Inferior parietal cortex (tissue), 1 donor: ENCODE data around the gene WDR45B.
"Not testable (repeated sequence)": the region's sequence is repeated elsewhere in the genome, so short reads cannot be mapped to it uniquely, and the experiment has no call there.

Experiments
- DNase-seq: peaks from one replicate; pipeline ENCODE4 v3.0.0-alpha.2; 2016; ENCODE audit errors: extremely low spot score

Gene WDR45B

DNA sequence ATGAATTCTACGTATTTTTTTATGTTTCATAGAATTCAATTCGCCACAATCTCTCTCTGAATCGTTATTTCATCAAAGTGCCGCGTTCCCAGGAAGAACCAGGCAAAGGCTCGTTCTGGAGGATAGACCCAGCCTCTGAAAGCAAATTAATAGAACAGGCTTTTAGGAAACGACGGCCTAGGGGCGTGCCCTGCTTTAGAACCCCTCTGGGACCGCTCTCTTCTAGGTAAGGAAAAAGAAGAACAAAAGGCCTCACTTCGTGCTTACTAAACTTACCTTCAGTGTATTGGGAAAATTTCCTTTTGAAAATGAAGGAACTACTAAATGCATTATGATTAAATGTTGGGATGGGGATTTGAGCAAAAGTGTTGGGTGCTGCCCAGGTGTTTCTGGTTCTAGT, 65.5 kb downstream of the WDR45B start:
- no peak for DNase-seq

DNA sequence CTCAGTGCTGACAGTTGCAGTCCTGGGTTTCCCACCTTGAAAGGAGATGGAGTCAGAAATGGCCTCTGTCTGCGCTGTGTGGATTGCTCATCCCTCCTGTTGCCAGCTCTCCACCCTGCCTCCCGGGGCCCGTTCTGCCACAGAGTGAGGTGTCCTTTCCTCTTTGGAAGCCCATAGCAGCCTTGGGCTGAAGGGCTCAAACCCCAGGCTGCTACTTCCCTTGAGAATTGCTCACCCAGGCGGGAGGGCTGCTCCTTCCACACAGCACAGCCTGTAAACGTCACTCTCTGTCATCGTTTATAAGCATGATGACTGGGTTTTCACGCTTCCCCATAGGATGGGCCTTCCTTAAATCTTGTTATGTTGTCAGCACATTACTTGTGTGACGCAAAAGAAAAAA, 66.0 kb downstream of the WDR45B start:
- DNase-seq, result no peak

DNA sequence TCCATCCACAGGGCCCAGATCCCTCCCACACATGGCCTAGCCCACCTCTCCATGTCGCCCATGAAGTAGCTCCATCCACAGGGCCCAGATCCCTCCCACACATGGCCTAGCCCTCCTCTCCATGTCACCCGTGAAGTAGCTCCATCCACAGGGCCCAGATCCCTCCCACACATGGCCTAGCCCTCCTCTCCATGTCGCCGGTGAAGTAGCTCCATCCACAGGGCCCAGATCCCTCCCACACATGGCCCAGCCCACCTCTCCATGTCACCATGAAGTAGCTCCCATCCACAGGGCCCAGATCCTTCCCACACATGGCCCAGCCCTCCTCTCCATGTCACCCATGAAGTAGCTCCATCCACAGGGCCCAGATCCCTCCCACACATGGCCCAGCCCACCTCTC, 68.3 kb downstream of the WDR45B start:
- DNase-seq, result not testable (repeated sequence)

DNA sequence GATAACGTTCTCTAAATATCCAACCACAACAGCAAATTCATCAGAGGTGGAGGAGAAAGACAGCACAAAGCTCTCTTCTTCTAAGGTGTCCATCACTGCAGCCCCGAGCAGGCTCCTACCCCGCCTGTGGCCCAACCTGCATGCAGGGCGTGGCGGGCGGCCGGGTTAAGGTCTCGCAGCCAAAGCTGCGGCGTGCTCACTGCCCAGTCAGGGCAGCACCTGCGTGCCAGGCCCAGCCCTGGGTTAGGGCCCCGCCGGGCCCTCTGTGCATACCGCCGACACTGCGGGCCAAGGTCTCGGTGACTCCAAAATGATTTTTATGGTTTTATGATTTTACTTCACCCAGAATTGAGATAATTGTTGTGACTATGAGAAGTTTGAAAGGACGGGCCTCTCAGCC, 70.9 kb downstream of the WDR45B start:
- no peak for DNase-seq

DNA sequence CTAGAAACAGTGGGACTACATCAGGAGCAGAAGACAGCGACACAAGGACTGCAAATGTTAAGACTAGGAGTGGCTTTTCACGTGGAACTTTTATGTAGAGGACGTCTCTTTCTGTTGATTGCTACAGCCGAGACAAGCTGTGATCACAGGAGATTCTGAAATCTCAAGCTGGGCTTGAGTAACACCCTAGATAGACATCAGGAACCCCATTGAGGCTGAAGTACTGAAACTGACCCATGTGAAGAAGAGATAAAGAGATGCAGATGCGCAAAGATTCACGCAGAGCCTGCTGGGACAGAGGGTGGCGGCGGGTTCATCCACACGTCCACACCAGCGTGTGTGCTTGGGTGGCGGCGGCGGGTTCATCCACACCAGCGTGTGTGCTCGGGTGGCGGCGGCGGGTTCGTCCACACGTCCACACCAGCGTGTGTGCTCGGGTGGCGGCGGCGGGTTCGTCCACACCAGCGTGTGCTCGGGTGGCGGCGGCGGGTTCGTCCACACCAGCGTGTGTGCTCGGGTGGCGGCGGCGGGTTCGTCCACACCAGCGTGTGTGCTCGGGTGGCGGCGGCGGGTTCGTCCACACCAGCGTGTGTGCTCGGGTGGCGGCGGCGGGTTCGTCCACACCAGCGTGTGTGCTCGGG, 72.5 kb downstream of the WDR45B start:
- DNase-seq, result not testable (repeated sequence)

DNA sequence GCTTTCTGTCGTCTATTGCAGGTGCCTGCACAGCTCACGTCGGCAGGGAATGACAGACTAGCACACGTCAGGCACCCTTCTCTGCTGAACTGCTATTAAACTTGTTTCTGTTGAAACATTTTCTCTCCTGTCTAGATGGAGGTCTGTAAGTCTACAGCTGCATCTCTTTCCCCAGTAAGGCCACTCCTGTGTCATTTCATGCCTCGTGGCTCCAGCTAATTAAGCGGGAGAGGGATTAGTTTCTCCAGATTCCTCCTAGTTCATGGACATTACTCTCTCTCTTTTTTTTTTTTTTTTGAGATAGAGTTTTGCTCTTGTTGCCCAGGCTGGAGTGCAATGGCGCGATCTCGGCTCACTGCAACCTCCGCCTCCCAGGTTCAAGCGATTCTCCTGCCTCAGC, 74.2 kb downstream of the WDR45B start:
- DNase-seq, result no peak

DNA sequence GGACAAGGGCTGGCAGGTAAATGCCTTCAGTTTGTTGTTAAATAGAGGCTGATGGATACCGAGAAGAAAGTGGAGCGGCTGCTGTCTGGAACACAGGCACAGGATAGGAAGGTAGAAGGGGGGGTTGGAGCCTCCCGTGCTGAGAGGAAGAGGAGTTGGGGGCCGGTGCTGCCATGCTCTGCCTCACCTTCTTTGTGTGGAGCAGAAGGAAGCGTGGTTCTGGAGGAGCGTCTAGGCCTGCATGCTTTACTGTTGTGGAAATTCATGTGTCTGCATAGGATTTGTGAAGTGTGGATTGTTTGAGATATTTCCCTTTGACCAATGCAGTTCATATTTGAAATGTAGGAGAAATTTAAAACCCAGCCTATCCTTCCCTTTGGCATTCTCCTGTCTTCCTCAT, 76.4 kb downstream of the WDR45B start:
- DNase-seq, result no peak

DNA sequence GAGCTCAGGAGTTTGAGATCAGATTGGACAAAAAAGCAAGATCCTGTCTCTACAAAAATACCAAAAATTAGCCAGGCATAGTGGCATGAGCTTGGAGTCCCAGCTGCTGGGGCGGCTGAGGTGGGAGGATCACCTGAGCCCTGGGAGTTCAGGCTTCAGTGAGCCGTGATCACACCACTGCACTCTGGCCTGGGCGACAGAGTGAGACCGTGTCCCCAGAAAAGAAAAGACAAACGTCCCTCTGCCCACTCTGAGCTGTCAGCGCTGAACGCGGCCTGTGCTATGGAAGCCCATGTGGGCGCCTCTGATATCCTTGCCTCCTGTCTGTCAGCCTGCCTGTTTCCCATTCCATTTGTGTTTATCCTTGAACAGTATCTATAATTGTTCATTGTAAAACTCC, 78.0 kb downstream of the WDR45B start:
- DNase-seq, result no peak

DNA sequence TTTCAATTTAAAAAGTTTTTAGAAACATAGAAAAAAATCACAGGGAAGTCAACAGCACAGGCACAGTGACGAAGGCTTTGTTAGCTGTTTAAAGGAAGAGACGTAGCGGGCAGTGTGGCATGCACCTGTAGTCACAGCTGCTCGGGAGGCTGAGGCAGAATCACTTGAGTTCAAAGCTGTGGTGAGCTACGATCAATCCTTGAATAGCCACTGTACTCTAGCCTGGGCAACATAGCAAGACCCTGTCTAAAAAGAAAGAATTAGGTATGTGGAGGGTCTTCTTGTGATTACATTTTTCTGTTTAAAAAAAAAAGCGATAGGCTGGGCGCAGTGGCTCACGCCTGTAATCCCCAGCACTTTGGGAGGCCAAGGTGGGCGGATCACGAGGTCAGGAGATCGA, 78.6 kb downstream of the WDR45B start:
- no peak for DNase-seq

DNA sequence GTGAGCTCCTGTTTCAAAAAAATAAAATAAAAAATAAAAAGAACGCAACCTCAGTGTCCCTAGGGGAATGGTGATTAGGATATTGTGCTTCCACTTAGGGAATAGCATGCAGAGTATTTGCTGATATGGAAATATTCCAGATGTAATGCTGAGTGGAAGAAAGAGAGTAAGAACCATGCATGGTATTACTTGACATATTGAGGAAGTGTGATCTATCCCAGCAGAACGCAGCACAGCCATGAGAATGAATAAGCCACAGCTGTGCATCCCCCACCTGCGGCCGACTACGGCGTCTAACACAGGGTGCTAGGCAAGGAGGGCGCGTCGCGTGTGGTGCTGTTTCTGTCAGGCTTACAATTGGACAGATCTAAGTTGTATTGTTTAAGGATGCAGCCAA, 79.2 kb downstream of the WDR45B start:
- DNase-seq, result no peak

DNA sequence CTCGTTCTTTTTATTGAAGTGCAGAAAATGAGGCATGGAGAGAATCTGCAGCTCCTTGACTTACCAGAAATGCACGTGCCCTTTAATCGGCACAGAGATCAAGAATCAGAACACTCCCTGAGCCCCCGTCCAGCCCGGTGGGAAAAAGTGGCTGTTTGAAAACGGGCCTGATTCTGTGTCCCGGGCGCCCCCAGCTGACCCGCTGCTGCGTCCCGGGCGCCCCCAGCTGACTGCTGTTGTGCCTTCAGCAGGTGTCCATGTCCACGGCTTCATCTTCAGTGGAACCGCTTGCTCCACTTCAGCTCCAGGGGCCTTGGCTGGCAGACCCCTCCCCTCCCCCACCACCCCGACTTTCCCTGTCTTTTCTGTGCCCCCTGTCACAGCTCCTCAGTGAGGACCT, 81.0 kb downstream of the WDR45B start:
- DNase-seq, result no peak

DNA sequence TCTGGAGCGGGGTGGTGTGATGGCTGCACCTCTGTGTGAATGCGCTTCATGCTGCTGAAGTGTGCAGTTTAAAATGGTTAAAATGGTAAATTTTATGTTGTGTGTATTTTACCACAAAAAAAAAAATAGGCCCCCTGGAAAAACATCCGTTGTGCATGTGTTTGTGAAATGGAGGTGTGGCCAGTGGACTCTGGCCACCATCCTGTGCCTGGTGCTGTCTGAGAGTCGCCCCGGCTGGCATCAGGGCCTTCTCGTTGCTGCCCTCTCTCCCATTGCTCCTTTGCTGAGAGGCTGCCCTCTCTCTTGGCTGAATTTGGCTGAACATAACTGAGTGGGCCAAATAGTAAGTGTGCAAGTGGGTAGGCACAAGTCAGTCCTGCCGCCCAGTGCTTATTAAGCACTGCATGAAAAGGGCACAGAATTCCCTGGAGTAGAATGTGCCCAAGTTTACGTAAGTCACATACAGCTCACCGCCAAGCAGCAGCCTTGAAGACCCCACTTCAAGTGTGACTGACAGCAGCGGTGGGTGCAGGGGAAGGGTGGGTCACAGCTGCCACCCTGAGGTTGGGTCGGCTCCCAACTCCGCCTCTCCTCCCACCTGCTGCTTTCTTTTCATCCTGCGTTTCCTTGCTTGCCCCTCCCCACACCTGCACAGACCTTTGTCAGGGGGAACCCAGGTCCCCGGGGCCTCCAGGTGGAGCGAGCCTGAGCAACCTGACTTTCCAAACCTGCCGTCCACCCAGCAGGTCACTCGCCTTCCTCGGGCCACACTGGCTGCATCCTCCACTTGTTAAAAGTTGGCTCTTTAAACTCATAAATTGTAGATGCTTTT, 81.9 kb downstream of the WDR45B start:
- DNase-seq, result no peak

DNA sequence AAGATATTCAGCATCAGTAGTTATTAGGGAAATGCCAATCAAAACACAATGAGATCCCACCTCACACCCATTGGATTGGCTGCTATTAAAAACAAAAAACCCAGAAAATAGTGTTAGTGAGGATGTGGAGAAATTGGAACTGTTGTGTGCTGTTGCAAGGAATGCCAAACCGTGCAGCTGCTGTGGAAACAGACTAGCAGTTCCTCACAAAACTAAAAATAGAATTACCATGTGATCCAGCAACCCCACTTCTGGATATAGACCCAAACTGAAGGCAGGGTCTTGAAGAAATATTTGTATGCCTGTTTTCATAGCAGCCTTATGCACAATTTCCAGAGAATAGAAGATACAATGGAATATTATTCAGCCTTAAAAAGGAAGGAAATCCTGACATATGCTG, 82.7 kb downstream of the WDR45B start:
- DNase-seq, result no peak
